Activated T-cell treated with anti-CD3 and anti-CD28 coated beads for 4 hours (primary cell): ENCODE data around the gene ZFP92.
"Not testable (repeated sequence)": the region's sequence is repeated elsewhere in the genome, so short reads cannot be mapped to it uniquely, and the experiment has no call there.

Experiments
- DNase-seq: peaks from one replicate; pipeline ENCODE4 v3.0.0-alpha.2; 2020

ZFP92 gene

DNA sequence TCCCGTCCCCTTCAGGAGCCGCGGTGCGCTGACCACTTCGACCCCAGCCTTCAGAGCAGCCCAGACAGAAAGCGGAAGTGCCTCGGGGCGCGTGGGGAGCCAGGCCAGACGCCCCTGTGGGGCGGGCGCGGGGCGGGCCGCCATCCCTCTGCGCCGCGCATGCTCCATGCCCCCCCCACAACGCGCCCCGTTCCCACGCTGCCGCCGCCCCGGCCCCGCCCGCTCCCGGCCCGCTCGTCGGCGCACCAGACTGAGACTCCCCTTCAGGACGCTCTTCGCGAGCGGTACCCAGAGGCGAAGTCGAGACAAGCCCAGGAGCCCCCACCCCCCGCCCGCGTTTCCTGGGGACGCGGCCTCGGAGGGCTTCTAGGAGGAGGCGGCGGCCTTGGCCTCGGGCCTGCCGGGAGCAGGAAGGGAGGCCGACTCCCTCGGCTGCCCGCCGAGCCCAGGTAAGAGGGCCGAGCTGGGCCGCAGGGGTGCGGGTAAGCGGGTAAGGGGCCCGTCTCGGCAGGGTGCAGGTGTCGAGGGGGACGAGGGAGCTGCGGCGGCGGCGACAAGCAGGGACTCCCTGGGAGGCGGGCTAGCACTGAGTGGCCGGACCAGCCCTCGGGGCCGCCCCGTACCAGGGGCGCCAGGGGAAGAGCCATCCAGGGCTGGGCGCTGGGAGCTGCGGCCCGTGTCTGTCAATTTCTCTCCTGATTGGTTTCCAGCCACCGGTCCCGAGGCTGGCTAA is at the start of gene ZFP92:
Gene ZFP92, plus strand, starts transcription at position 218 of the 733 bp plus-strand sequence. CDS start 6,851 bp downstream, outside the sequence.
- DNase-seq = peak; percentile 13

DNA sequence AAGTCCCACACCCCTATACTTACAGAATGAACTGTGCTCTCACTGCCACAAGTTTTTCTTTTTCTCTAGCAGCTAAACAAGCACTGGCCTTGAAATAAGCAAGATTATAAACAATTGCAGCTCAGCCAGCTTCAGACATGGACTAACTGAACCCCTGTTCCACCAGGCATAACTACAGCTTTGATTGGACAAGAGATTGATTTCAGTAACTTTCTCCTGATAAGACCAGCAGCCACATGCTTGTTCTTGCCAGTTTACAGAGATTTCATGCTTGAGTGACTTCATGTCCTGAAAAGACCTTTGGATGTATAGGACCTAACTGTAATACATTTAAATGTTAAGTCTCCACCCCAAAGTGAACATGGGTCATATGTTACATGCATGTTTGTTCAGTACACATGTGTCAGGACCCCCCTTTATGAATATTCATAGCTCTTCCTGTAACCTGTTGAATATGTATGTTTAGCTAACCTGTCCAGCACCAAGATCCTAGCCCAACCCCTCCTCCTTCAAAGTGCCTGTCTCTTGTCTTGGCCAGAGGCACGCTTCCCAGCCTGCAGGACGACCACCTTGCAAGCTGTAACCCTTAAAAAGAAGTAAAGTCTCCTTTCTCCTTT is 49.4 kb upstream of the ZFP92 start:
- DNase-seq = no peak

DNA sequence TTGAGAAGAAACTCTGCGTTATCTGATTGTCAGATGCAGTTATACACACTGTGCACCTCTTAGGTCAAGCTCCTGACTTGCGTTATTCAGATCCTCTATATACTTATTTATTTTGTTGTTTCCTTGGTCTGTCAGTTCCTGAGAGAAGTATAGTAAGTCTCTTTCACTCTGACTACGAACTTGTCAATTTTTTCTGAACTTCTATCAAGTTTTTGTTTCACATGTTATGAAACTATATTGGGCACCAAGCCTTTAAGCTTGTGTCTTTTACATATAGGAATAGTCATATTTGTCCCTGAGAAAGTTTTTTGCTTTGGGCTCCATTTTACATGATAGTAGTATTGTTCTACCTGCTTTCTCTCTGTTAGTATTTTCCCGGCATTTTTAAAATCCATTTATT is 45.6 kb upstream of the ZFP92 start:
- DNase-seq = no peak

DNA sequence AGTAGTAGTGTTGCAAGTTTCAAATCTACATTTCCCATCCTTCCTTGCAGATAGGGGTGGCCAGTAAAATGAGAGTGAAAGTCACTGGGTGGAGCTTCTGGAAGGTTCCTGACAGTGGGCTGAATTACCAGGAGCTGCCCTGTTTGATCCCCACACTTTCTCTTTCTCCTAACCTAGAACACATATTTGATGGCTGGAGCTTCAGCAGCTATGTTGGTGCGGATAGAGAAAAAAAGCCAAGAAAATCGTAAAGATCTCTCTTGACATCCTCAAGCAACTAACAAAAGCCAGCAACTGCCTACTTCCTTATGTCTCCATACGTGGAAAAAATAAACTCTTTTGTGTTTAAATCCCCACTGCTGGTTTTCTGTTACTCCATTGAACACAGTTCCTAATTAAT is 45.2 kb upstream of the ZFP92 start:
- DNase-seq = no peak

GRCh38 chrX:153366878-153367538 is 44.3 kb upstream of the ZFP92 start:
- DNase-seq = no peak

GRCh38 chrX:153370293-153371055 is 40.8 kb upstream of the ZFP92 start:
- DNase-seq = no peak

DNA sequence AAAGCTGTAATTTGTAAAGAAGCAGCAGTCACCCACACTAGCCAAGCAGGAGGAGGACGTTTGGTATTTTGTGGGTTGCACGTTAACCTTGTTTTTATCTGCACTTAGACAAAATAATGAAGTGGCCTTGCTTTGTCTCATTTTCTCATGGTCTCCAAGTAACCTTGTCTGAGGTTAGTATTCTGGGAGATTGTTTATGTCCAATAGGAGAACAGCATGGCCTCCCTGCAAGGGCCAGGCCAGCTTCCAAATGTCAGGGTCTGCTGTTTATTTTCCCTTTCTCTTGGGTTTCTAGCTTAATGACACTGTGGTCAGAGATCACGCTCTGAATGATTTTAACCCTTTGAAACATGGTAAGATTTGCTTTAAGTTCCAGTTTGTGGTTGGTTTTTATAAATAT is 40.0 kb upstream of the ZFP92 start:
- DNase-seq = no peak

DNA sequence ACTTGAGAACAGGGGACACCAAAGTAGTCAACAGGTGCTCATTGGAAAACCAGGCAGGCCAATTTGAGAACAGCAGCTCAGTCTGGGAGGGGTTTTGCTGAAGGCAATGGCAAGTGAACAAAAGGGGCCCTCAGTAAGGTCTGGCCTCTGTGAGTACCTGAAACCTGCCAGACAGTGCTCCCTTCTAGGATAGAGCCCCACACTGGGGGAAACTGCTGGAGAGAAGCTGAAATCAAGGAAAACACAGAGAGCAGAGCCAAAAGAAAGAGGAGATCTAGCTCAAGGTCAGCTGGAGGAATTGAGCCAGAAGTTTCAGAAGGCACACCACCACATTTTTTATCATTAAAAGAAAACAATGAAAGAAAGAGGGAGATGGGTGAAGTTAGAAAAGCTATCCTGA is 38.3 kb upstream of the ZFP92 start:
- DNase-seq = no peak

GRCh38 chrX:153374426-153374825 is 36.8 kb upstream of the ZFP92 start:
- DNase-seq = no peak

DNA sequence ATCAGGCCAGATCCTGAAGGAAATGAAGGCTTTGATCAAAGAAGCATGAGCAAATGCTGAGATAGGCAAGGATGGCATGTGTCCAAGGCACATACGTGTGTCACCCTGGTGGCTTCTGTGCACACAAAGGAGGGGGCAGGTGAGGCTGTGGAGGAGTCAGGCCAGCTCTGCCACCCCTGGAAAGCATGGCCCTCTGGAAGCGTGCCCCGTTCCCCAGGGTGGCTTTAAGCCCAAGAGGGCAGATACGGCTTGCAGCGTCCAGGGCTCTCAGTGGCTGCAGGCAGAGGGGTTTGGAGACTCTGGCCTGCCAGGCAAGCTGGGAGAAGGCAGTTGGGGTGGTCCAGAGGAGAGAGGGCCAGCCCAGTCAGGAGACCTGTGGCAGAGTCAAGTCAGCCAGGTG is 35.7 kb upstream of the ZFP92 start:
- no peak for DNase-seq

- no peak for DNase-seq
These were observed 33.5 kb upstream of the ZFP92 start for GRCh38 chrX:153377727-153378126.

DNA sequence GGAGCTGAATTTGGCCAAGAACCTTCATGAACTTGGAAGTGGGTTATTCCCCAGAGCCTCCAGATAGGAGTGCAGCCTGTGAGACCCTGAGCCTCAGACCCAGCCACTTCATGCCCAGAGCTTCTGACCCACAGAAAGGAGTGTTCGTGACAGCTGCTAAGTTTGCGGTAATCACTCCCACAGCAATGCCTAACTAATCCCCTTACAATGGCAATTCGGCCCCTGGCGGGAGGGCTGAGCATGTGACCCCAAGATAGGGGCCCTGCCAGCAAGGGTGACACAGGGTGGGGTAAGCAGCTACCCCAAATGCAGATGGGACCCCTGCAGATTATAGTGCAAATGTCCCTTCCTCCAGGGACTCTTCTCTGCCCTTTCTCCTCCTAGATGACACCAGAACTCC is 32.7 kb upstream of the ZFP92 start:
- DNase-seq = no peak

DNA sequence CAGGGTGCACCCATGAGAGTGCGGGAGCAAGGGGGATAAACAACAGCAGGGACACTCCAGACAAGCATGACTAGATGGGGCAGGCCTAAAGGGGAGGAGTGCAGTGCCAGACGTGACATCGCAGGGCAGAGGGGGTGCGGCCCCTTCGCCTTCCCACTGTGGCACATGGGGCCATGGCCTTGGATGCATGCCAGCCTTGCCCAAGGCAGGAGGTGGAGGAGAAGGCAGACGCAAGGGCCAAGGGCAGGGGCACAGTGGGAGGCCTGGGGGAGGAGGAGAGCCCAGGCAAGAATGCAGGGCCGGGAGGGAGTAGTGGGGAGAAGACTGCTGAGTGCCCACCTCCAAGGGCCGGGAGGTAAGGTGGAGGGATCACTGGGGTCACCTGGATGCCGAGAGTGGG is 31.8 kb upstream of the ZFP92 start:
- DNase-seq = no peak

DNA sequence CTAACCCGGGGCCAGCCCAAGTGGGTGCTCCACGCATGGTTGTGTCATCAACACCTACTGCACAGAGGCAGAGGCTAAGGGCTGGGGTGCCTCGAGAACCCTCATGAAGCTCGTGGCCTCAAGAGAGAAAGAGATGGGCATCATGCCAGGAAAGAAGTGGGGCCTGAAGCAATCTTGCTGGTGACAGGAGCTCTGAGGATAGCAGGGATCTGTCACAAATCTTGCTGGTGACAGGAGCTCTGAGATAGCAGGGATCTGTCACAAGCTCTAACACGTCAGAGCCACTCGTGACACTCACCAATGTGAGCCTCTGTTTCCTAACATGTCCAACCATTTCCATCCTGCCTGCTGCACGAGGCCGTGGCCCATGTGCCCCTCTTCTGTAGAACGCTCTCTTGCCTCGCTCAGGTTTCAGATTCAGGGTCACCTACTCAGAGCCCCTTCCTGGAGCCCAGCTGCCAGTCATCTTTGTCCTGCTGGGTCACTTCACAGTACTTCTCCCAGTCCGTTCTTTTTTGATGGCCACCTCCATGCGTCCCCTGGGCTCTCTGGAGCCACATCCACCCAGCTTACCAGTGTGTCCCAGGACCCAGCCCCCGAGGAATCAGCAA is 31.2 kb upstream of the ZFP92 start:
- DNase-seq = no peak

GRCh38 chrX:153380691-153381090 is 30.6 kb upstream of the ZFP92 start:
- DNase-seq = no peak

- no peak for DNase-seq
These were observed 29.4 kb upstream of the ZFP92 start for GRCh38 chrX:153381684-153382532.

DNA sequence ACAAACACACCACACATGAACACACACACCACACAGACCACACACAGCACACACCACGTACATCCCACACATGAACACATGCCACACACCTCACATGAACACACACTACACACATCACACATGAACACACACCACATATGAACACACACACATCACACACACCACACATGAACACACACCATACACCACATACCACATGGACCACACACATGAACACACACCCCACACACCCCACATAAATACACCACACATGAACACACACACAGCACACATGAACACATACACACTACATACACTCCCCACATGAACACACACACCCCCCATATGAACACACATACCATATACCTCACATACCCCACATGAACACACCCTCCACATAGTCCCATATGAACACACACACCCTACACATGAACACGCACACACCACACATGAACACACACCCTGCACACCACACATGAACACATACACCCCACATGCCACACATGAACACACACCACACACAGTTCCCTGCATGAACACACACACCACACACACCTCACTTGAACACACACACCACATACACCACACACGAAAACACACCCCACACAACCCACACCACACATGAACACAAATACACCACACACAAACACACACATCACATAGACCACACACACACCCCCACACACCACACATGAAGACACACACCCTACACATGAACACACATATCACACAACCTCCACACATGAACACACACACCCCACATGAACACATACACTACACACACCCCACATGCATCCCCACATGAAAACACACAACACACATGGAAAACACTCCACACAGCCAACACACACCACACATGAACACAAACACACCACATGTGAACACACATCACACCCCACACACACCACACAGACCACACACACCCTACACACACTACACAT is 28.4 kb upstream of the ZFP92 start:
- no peak for DNase-seq

DNA sequence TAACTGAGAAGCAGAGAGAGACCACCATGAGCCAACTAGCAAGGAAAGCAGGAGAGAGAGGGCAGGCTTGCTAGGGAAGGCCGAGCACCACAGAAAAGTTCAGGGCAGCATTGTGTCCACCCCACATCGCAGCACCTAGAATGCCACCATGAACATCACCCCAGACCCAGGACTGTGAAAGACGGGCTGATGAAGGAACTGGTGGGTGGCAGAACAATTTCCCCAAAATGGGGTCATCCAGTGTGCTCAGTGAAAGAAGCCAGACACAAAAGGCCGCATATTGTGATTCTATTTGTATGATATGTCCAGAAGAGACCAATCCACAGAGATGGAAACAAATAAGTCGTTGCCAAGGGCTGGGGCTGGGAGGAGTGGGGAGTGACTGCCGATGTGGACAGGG is 26.9 kb upstream of the ZFP92 start:
- no peak for DNase-seq

- DNase-seq = not testable (repeated sequence)
These were observed 26.3 kb upstream of the ZFP92 start for GRCh38 chrX:153384973-153385372.

DNA sequence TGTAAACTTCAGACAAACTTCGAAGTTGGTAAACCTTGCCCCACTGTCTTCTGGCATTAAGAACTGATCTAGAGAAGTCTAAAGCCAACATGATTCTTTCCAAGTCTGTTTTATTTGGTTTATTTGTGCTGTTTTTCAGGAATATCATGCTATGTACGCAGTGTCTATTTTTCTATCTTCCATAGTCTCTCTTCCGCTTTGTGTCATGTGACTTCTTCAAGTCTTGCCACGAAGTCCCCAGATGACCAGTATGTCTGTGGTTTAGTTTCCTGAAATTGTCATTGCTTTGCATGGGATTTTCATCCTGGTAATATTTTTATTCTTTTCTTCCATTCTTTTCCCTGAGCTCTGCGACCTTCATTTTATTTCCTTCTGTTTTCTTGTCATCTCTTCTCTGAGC is 25.2 kb upstream of the ZFP92 start:
- DNase-seq = no peak

DNA sequence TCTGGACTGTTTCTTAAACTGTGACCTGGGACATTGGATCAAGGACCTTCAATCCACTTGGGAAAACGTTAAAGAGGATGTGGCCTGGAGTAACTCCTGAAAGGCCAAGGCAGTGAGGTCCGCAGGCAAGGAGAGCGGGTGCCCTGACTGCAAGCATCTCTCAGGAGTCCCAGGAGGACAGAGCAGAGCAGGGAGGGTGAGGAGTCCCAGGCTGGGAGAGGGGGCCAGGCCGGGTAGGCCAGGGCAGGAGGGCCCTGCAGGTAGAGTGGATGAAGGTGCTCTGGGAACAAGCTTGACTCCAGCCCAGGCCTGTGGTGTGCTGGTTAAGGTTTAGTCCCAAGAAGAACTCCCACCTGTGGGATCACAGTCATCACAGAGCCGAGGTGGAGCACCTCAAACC is 23.9 kb upstream of the ZFP92 start:
- DNase-seq = no peak
